Fibroblast of lung (primary cell): ENCODE results near the gene ZDHHC8. TPM values are rescaled to one million over a fixed set of nuclear protein-coding genes. Genes with fewer than 3 reads are reported as not detected.

Source experiments
- DNase-seq, 2 donors: peaks; one replicate each; pipeline versions ENCODE4 v3.0.0 to v3.0.0-alpha.2; 2010; ENCODE audit warnings: low read depth in 2 of 2
- H2AFZ ChIP-seq: 2 replicates; pipeline ENCODE4 v1.5.1; 2012; ENCODE audit warnings: low read length, control low read depth, inconsistent platforms
- H3K27ac ChIP-seq: 2 replicates; pipeline ENCODE4 v1.5.1; 2011; ENCODE audit warnings: low read length, control low read depth; ENCODE audit not compliant: insufficient read depth
- H3K27me3 ChIP-seq: 2 replicates; pipeline ENCODE4 v1.5.1; 2011; ENCODE audit warnings: mild to moderate bottlenecking, low read length; ENCODE audit not compliant: control insufficient read depth, insufficient read depth
- H3K36me3 ChIP-seq: 2 replicates; pipeline ENCODE4 v1.5.1; 2011; ENCODE audit warnings: low read length; ENCODE audit not compliant: control insufficient read depth, insufficient read depth
- H3K4me1 ChIP-seq: 2 replicates; pipeline ENCODE4 v1.5.1; 2011; ENCODE audit warnings: low read length; ENCODE audit not compliant: control insufficient read depth, insufficient read depth; ENCODE audit errors: extremely low read depth
- H3K4me2 ChIP-seq: 2 replicates; pipeline ENCODE4 v1.5.1; 2011; ENCODE audit warnings: low read length, control low read depth; ENCODE audit not compliant: insufficient read depth; ENCODE audit errors: extremely low read depth
- H3K4me3 ChIP-seq, 4 experiments: fragments of 200-600 bp in 1 of 4; sonication (generic) in 1 of 4; replicated peaks in 1 of 4; 2 replicates each; pipeline ENCODE4 v1.5.1; 2011 to 2016; ENCODE audit warnings: low read length in 4 of 4, low read depth in 3 of 4, mild to moderate bottlenecking in 3 of 4, control low read depth in 2 of 4, inconsistent platforms in 1 of 4, mixed read lengths in 1 of 4; ENCODE audit not compliant: insufficient read depth in 1 of 4; ENCODE audit errors: control extremely low read depth in 1 of 4
- H3K79me2 ChIP-seq: 2 replicates; pipeline ENCODE4 v1.5.1; 2012; ENCODE audit warnings: mild to moderate bottlenecking, low read length, inconsistent platforms; ENCODE audit not compliant: control insufficient read depth, insufficient read depth
- H3K9ac ChIP-seq: 2 replicates; pipeline ENCODE4 v1.5.1; 2011; ENCODE audit warnings: mild to moderate bottlenecking, low read length, control low read depth; ENCODE audit not compliant: insufficient read depth
- H3K9me3 ChIP-seq: 2 replicates; pipeline ENCODE4 v1.5.1; 2012; ENCODE audit warnings: low read depth, low read length; ENCODE audit not compliant: control insufficient read depth, insufficient read depth
- H4K20me1 ChIP-seq: 2 replicates; pipeline ENCODE4 v1.5.1; 2011; ENCODE audit warnings: low read length; ENCODE audit not compliant: control insufficient read depth, insufficient read depth; ENCODE audit errors: extremely low read depth
- EZH2 ChIP-seq: IDR thresholded peaks from 2 replicates; pipeline ENCODE4 v1.5.1; 2012; ENCODE audit warnings: low read length, control low read depth, mild to moderate bottlenecking; ENCODE audit errors: missing control alignments
- polyA plus RNA-seq, 2 donors: library from polyadenylated mRNA; depleted of rRNA in 1 of 2; stranded (reverse) in 1 of 2; unstranded in 1 of 2; fragments of >200 nt; gene quantifications; 2 replicates each; pipeline ENCODE4 v1.2.1, GENCODE V29; 2011 to 2012; ENCODE audit warnings: missing spikeins in 1 of 2
- total RNA-seq: library from RNA; depleted of rRNA; stranded (reverse); fragments of >200 nt; gene quantifications from 2 replicates; pipeline ENCODE4 v1.2.1, GENCODE V29; 2014
- TF ChIP-seq, protein P1 (sequence below), 2 donors: IDR thresholded peaks in 1 of 2; conservative IDR thresholded peaks in 1 of 2; 1 replicate in 1 of 2; 2 replicates in 1 of 2; pipeline ENCODE4 v1.5.1; 2011 to 2012; ENCODE audit warnings: low read length in 2 of 2, control low read depth in 1 of 2, inconsistent platforms in 1 of 2, low read depth in 1 of 2, mild to moderate bottlenecking in 1 of 2

The ZDHHC8 gene
- total and polyA plus RNA-seq, 2 donors (not counting 1 experiment from before 2014, with no cell fraction given) = 6.6 to 26.2 TPM

GRCh38 chr22:20091690-20092476, 39.7 kb upstream of the ZDHHC8 start:
- Histone ChIP-seq H3K9ac (no peak overlapping the region), H3K27ac (no peak overlapping the region), H3K4me1 (no peaks in the 10 kb centered on the region), H3K9me3 (no peaks in the 10 kb centered on the region), H3K4me3 (no peak overlapping the region), H4K20me1 (no peaks in the 10 kb centered on the region), H3K27me3 (no peaks in the 10 kb centered on the region), H3K36me3 (peaks cover 38% of the 10 kb centered on the region), H2AFZ (no peak overlapping the region), H3K4me2 (no peak overlapping the region), H3K79me2 (peaks cover 36% of the 10 kb centered on the region)
- TF ChIP-seq, protein P1, sequence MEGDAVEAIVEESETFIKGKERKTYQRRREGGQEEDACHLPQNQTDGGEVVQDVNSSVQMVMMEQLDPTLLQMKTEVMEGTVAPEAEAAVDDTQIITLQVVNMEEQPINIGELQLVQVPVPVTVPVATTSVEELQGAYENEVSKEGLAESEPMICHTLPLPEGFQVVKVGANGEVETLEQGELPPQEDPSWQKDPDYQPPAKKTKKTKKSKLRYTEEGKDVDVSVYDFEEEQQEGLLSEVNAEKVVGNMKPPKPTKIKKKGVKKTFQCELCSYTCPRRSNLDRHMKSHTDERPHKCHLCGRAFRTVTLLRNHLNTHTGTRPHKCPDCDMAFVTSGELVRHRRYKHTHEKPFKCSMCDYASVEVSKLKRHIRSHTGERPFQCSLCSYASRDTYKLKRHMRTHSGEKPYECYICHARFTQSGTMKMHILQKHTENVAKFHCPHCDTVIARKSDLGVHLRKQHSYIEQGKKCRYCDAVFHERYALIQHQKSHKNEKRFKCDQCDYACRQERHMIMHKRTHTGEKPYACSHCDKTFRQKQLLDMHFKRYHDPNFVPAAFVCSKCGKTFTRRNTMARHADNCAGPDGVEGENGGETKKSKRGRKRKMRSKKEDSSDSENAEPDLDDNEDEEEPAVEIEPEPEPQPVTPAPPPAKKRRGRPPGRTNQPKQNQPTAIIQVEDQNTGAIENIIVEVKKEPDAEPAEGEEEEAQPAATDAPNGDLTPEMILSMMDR (conservative IDR thresholded peaks at IDR 0.05 in 1 of 2, IDR thresholded peaks at IDR 0.05 in 1 of 2; ENCODE audit: low read depth in 1 of 2, low read length in 2 of 2) = no peak
- no peak for TF ChIP-seq EZH2
- DNase-seq = no peak

DNA sequence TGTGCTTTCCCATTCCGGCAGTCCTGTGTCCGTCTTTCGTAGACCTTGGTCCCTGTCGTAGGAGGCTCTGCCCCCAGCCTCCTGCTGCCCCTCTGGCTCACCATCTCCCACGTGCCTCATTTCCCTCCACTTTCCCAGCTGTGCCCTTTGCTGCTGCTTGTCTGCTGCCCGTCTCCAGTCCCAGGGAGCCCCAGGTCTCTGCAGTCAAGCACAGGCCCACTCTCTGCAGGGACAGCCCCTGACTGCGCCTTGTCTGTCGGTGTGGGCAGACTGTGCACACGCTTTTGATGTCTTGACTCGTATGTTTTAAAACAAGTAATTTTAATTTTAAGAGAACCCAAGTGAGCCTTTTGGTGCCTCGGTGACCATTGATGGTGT, 39.1 kb upstream of the ZDHHC8 start:
- Histone ChIP-seq H3K9me3 (no peaks in the 10 kb centered on the region), H3K9ac (no peak overlapping the region), H3K4me3 (no peak overlapping the region), H3K27ac (no peak overlapping the region), H3K27me3 (no peaks in the 10 kb centered on the region), H3K4me2 (no peak overlapping the region), H3K36me3 (peaks cover 38% of the 10 kb centered on the region), H4K20me1 (no peaks in the 10 kb centered on the region), H2AFZ (no peak overlapping the region), H3K4me1 (no peaks in the 10 kb centered on the region), H3K79me2 (peaks cover 35% of the 10 kb centered on the region)
- TF ChIP-seq EZH2 = no peak
- TF ChIP-seq, protein P1 (conservative IDR thresholded peaks at IDR 0.05 in 1 of 2, IDR thresholded peaks at IDR 0.05 in 1 of 2; ENCODE audit: low read depth in 1 of 2, low read length in 2 of 2) = no peak
- DNase-seq = no peak

DNA sequence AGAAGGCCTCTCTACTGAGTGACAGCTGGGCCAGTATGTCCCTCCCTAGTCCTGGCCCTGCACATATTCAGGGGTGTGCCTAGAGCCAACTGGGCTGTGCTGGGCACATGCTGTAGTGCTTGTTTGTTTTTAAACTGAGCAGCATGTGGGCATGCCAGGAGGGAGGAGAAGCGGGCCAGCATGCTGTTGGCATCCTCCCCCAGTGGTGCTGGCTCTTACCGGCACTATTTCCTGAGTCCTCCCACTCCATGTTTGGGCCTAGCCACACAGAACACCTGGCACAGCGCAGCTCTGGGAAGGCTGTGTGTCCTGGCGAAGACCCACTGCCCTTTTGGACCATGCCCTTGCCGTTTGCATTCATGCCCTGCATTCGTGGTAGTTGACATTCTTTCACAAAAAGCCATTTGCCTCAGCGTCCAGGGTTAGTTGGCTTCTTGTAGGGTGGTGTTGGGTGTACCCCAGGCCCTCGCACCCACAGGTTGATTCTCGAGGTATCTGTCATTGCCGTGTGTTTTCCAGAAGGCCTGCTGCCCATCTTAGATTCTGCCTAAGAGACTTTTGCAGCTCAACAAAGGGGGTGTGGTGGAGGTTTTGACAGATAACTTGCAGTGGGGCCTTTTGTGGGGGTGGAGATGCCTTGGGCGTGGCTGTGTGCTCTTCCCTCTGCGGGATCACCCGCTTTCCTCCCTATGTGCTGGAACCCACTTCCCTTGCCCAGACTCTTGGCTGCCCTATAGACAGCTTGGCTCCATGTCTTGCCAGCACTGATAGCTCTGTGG, 38.0 kb upstream of the ZDHHC8 start:
- H3K4me2 ChIP-seq = no peak overlapping the region
- no peak overlapping the region for H3K4me3 ChIP-seq
- no peak overlapping the region for H2AFZ ChIP-seq
- no peaks in the 10 kb centered on the region for H3K27me3 ChIP-seq
- no peaks in the 10 kb centered on the region for H3K4me1 ChIP-seq
- no peaks in the 10 kb centered on the region for H4K20me1 ChIP-seq
- H3K36me3 ChIP-seq = peaks cover 31% of the 10 kb centered on the region
- peaks cover 25% of the 10 kb centered on the region for H3K79me2 ChIP-seq
- TF ChIP-seq EZH2 = no peak
- TF ChIP-seq, protein P1 (conservative IDR thresholded peaks at IDR 0.05 in 1 of 2, IDR thresholded peaks at IDR 0.05 in 1 of 2; ENCODE audit: low read depth in 1 of 2, low read length in 2 of 2) = no peak
- no peak overlapping the region for H3K9ac ChIP-seq
- DNase-seq = no peak
- no peaks in the 10 kb centered on the region for H3K9me3 ChIP-seq
- no peak overlapping the region for H3K27ac ChIP-seq
